ENCODE data around the gene CDK6. TPM values are rescaled to one million over a fixed set of nuclear protein-coding genes. Genes with fewer than 3 reads are reported as not detected.

CDK6 gene
- total and polyA plus RNA-seq, 8 donors: 2.6 to 86.3 (median 15.5) TPM

DNA sequence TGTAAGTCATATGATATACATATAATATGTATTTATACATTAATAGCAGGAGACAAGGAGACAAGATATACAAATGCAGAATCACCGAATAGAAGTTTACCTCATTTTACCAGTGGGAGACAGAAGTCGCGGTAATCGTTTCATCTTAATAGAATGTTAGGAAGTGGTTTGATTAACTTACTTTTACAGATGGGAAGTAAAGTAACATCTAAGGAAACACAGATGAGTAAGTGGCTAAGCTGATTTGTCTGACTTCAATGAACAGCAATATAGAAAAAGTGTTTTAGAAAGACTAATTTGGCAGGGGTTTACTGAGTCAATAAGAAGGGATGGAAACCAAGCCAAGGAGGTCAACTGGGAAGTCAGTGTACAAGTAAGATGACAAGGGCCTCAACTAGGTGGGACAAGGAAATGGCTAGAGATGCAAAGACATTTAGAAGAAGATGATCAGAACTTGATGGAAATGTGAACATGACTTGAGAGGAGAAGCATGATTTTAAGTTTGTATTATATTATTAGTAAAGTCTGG is 210.0 kb downstream of the CDK6 start:
- intact Hi-C loops (cut with DNase I; ENCODE audit: low total_unique reads): no loop called here
- Histone ChIP-seq H3K27ac (no peak overlapping the region), H3K9me3 (no peaks in the 10 kb centered on the region), H3K4me1 (peaks cover 4 to 19% (median 10%) of the 10 kb centered on the region in 4 donors), H3K4me3 (no peak overlapping the region), H3K36me3 (peaks cover 0 to 3% (median 0%) of the 10 kb centered on the region in 4 donors), H3K27me3 (no peaks in the 10 kb centered on the region)
- 78 to 91% (median 86%) methylated on average over 4 of the region's 4 CpGs for WGBS, 5 donors
- no peak for DNase-seq
- TF ChIP-seq, protein P1, sequence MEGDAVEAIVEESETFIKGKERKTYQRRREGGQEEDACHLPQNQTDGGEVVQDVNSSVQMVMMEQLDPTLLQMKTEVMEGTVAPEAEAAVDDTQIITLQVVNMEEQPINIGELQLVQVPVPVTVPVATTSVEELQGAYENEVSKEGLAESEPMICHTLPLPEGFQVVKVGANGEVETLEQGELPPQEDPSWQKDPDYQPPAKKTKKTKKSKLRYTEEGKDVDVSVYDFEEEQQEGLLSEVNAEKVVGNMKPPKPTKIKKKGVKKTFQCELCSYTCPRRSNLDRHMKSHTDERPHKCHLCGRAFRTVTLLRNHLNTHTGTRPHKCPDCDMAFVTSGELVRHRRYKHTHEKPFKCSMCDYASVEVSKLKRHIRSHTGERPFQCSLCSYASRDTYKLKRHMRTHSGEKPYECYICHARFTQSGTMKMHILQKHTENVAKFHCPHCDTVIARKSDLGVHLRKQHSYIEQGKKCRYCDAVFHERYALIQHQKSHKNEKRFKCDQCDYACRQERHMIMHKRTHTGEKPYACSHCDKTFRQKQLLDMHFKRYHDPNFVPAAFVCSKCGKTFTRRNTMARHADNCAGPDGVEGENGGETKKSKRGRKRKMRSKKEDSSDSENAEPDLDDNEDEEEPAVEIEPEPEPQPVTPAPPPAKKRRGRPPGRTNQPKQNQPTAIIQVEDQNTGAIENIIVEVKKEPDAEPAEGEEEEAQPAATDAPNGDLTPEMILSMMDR (IDR thresholded peaks at IDR 0.05): no peak
- TF ChIP-seq POLR2AphosphoS5 (IDR thresholded peaks at IDR 0.05): no peak
- no peak for TF ChIP-seq POLR2A (IDR thresholded peaks at IDR 0.05)
- no peak for TF ChIP-seq EP300 (IDR thresholded peaks at IDR 0.05)

DNA sequence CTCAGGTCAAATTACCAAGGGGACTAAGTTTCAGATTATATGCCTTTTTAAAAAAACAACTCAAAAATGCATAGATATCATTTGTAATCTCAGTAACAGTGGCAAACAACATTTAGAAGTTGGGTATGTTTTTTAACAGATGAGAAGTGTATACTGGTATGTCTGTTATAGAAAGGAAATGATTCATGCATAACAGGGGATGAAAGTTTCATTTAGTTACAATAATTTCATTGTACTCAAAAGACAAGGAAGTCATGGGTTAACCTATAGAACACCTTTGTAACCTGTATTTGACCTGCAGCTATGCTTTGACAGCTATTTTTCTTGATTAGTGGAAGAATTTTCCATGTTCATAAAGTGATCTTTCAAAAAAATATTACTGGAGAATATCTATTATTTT is 210.8 kb downstream of the CDK6 start:
- no peak for TF ChIP-seq POLR2AphosphoS5 (IDR thresholded peaks at IDR 0.05)
- TF ChIP-seq, protein P1 (IDR thresholded peaks at IDR 0.05): no peak
- no peak for TF ChIP-seq EP300 (IDR thresholded peaks at IDR 0.05)
- TF ChIP-seq POLR2A (IDR thresholded peaks at IDR 0.05): no peak
- Histone ChIP-seq H3K4me1 (peaks cover 10 to 24% (median 13%) of the 10 kb centered on the region in 4 donors), H3K27ac (no peak overlapping the region), H3K4me3 (no peak overlapping the region), H3K27me3 (no peaks in the 10 kb centered on the region), H3K9me3 (no peaks in the 10 kb centered on the region), H3K36me3 (peaks cover 0 to 3% (median 0%) of the 10 kb centered on the region in 4 donors)
- no peak for DNase-seq
- intact Hi-C loops (cut with DNase I; ENCODE audit: low total_unique reads): no loop called here

DNA sequence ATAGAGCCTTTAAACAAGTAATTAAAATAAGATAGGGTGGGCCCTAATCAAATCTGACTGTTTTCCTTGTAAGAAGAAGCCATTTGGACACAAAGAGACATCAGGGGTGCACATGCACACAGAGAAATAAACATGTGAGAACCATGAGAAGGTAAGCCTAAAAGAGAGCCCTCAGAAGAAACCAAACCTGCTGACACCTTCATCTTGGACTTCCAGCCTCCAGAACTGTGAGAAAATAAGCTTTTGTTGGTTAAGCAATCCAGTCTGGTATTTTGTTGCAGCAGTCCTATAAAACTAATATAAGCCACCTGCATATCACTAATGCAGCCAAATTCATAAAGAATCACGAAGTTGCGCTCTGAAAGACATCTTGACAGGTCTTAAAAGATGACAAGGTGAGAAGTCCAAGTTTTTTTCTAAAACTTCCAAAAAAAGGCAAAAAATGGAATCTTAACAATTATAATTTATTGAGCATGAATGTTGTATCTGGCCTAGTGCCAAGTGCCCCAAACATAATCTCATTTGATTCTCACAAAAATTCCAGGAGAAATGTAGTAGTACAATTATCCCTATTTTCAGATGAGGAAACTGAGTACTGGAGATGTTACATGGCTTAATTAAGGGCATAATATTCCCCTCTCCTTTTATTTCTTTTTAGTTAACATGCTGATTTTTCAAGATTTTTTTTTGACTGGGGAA is 211.9 kb downstream of the CDK6 start:
- no peak for DNase-seq
- intact Hi-C loops (cut with DNase I; ENCODE audit: low total_unique reads): no loop called here
- Histone ChIP-seq H3K4me1 (peaks cover 10 to 25% (median 14%) of the 10 kb centered on the region in 4 donors), H3K9me3 (no peaks in the 10 kb centered on the region), H3K4me3 (no peak overlapping the region), H3K27ac (no peak overlapping the region), H3K36me3 (peaks cover 0 to 3% (median 0%) of the 10 kb centered on the region in 4 donors), H3K27me3 (no peaks in the 10 kb centered on the region)
- no peak for TF ChIP-seq POLR2A (IDR thresholded peaks at IDR 0.05)
- TF ChIP-seq POLR2AphosphoS5 (IDR thresholded peaks at IDR 0.05): no peak
- TF ChIP-seq EP300 (IDR thresholded peaks at IDR 0.05): no peak
- TF ChIP-seq, protein P1 (IDR thresholded peaks at IDR 0.05): no peak
- WGBS, 5 donors: 97 to 100% (median 100%) methylated on average over 2 of the region's 2 CpGs

GRCh38 chr7:92623544-92623943 is 212.8 kb downstream of the CDK6 start:
- no peak overlapping the region for H3K4me3 ChIP-seq
- DNase-seq: no peak
- peaks cover 10 to 25% (median 14%) of the 10 kb centered on the region in 4 donors for H3K4me1 ChIP-seq
- peaks cover 0 to 3% (median 0%) of the 10 kb centered on the region in 4 donors for H3K36me3 ChIP-seq
- intact Hi-C loops (cut with DNase I; ENCODE audit: low total_unique reads): no loop called here
- no peaks in the 10 kb centered on the region for H3K9me3 ChIP-seq
- 86 to 97% (median 96%) methylated on average over 1 of the region's 1 CpG for WGBS, 5 donors
- H3K27ac ChIP-seq: no peak overlapping the region
- no peak for TF ChIP-seq POLR2A (IDR thresholded peaks at IDR 0.05)
- no peak for TF ChIP-seq EP300 (IDR thresholded peaks at IDR 0.05)
- TF ChIP-seq, protein P1 (IDR thresholded peaks at IDR 0.05): no peak
- H3K27me3 ChIP-seq: no peaks in the 10 kb centered on the region

Data from stomach (tissue), 9 donors.